ENCODE data around the gene FAM78B.

The FAM78B gene

DNA sequence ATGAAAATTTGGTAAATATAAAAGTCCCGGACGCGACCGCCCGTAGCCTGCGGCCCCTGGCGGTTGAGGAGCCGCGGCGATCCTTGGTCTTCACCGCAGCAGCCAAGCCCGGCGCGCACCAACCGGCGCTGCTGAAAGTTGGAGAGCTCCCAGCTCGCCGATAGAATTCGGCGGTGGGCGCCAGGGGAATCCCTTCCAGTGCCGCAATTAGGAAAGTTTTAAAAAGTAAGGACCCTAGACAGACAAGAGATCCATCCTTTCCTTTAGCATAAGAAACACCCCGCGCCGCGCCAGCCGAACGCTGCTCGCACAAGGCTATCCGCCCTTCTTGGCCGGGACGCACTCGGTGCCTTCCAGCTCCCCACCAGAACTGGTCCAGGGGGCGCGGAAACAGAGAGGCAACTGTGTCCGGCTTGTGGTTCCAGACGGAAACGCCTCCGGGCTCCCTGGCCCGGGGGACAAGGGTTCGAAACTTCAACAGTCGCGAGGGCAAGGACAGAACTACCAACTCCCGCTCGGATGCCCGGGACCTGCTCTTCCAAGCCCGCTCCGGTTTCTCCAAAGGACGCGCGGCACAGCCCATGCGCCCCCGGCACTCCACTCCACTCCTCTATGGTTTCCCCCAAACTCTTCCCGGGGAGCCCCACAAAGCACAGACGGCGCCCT, 1.7 kb downstream of the FAM78B start:
- DNase-seq (ENCODE audit: low spot score) = peak; percentile 54

DNA sequence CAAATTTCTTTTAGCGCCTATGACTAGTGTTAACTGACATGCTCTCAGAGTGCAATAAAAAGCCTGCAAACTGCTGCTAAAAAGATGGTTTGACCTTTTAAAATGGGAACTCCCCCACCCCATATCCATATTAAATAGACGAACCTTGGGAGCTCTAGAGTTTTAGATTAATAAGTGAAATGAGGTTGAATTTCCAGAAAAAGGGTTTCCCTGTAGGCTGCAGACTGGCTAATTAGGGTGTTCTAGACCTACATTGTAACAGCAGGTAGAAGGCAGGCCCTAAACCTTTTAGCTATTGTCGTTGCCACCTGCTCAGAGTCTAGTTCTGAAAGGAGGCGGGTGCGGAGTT, 2.2 kb downstream of the FAM78B start:
- no peak for DNase-seq (ENCODE audit: low spot score)

DNA sequence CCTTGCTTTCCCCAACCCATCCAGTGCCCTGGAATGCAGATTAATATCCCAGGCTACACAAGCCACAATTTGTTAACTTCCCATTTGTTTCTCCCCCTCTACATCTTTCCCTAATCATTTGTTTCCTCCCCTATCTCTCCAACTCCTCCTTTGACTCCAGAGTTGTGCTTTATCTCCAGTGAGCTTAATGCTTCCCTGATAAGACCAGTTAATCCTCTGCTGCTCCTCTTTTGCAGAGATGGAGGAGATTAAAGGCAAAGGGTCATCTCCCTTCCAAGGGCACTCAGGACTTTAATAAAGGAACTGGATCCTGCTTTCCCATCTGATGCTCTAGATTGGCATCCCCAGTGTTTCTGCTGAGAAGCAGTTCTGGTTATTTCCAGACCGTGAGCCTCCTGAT, 7.1 kb downstream of the FAM78B start:
- peak; percentile 37 for DNase-seq (ENCODE audit: low spot score)

DNA sequence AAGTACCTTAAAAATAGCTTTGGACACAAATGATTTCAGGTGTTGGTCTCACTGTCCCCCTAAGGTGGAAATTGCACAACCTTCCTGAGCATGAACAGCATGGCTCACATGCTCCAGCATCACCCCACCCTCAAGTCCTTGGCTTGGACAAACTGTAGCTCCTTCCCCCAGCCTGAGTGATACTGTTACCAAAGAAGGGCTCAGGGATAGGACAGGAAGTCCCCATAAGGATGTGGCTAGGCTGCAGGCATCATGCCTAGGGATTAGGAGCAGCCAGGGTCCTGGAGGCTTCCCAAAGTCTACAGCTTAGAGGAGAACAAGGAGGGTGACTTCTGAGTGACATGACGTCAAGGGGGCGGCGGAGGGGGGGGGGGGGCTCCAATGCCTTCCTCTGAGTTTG, 10.1 kb downstream of the FAM78B start:
- DNase-seq (ENCODE audit: low spot score) = no peak

DNA sequence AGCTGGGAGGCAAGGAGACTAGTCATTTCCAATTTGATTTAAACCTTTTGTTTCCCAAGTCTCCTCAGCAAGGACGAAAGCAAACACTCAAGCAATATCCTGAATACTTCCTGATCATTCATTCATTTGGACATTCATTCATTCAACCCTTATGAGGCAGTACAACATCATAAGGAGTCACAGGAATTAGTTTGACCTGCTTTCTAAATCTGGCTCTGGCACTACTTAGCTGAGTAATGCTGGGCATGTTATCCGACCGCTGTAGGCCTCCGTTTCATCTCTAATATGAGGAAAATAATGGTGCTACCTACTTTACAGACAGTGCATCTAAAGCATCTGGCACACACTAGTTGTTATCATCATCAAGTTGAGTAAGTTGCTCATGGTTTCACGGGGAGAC, 11.7 kb downstream of the FAM78B start:
- DNase-seq (ENCODE audit: low spot score) = no peak

DNA sequence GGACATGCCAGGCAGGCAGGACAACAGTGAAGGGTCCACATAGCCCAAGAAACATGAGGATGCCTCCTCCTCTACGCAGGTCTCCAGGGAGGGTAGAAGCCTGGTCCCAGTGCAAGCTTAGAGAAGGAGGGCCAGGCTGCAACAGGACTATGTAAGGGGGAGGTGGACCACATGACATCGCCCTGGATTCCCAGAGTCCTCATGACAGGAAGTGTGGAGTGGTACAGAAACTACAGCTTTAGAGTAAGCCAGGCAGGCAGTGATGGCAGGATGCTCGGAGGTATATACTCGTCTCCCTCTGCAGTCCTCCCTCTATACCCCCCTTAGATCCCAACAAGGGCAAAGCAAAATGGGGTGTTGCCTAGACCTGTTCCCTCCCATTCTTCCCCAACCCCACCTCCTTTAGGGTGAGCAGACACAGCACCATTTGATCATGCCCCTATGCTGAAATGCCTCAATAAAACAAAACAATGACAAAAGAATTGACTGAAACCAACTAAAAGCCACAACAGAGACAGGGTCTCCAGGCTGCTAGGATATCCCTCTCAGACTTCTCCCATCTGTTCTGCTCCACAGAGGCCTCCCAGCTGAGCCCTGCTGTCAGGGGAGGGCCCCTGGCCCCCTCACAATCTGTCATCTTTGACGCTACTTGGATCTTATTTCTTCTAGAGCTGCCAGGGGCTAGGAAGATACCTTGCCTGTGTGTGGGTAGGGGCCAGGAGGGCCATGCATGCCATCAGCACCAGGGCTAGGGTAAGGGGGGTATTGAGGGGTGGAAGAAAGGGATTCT, 13.1 kb downstream of the FAM78B start:
- DNase-seq (ENCODE audit: low spot score) = no peak

DNA sequence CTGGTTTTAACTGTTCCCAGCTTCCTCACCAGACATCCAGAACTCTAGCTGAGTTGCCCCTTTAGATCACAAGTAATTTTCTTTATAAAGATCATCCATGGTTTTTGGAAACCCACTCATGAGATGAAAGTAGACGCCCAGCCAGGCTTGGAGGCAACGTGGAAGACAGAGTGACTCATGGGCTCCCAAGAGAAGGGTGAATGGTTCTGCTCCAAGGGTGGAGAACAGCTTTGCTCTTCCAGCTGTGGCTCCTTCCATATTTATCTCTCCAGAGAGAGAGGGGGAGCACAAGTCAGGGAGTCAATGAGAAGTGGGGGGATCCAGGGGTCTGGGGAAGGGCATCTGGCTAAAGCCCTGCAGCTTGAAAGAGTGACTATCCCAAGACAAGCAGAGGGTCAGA, 13.8 kb downstream of the FAM78B start:
- no peak for DNase-seq (ENCODE audit: low spot score)

DNA sequence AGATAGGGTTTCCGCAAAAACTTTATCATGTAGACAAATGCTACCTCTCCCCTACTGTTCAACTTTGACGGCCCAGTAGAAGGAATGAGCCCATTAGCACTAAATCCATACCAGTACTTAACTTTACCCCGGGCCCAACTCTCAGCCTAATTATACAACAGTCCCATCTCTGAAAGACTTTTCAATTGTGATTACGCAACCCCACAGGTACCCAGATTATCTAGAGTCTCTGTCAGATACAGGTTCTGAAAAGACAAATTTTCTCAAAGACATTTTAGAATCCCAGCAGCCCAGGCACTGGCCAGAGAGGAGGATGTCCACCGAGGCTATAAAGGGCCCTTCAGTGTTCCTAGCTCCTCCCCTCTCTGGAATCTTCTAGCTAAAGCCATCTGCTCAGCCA, 15.0 kb downstream of the FAM78B start:
- no peak for DNase-seq (ENCODE audit: low spot score)

DNA sequence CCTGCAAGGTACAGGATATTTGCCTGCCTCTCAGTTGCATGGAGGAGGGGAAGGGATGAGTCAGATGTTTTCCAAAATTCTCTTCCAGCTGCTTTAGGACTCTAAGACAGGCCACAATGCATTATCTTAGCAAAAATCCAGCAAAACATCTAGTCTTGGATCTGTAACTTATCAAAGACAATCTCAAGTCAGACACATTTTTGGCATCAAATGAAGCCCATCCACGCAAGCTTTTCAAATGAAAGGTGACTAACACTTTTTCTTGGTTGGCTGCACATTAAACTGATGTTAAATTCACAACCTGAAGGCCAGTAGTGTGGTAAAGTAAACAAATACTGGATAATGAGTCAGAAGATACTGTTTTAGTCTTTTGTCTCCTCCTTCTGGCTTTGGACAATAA, 21.3 kb downstream of the FAM78B start:
- DNase-seq (ENCODE audit: low spot score) = no peak

DNA sequence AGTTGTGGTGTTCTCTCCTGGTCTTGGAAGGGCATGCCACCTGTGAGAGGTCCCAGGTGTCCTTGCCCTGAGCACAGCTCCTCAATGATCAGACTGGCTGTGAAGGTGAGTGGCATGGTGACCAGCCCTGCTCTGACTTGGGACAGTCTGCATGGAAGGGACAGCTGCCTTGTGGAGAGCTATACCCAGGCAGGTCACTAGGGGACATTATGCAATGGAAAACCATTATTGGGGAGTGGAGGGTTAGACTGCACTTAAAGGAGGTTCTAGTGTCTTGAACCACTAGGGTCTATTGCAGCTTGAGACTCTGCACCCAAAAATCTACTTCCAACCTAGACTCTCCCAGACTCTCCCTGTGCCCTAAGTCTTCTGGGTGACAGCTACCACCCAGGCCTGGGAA, 24.8 kb downstream of the FAM78B start:
- DNase-seq (ENCODE audit: low spot score) = no peak

DNA sequence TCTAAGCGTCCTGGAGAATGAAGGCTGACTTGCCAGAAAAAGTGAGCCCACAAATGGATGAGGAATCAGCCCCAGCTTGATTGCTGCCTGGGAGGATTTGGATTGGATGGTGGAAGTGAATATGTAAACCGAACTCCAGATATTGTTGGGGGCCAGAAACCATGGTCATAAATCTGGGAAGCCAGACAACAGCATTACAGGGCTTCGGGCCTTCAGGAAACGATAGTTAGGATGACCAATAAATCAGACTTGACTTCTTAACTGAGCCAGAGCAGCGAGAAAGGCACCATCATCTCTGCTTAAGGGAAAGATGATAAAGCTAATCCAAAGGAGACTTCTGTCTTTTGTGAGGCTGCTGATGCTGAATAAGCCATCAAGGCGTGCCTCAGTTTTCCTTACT, 26.6 kb downstream of the FAM78B start:
- no peak for DNase-seq (ENCODE audit: low spot score)

DNA sequence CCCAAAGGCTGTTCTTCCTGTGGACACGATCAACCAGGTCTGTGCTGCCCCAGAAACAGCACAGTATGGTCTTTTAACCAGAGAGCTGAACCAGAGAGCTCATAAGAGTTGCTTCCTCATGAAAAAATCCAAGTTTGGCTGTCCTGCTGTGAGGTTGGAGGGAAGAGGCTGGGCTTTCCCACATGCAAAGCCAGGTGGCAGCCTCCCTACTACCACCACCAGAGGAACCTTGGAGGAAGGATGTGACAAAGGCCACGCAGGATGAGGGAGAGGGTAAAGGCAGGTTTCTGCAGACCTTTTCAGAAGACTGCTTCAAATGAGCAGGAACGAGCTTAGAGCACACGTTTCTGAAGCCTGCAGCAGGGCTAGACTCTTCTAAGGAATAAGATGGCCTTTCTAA, 27.1 kb downstream of the FAM78B start:
- no peak for DNase-seq (ENCODE audit: low spot score)

DNA sequence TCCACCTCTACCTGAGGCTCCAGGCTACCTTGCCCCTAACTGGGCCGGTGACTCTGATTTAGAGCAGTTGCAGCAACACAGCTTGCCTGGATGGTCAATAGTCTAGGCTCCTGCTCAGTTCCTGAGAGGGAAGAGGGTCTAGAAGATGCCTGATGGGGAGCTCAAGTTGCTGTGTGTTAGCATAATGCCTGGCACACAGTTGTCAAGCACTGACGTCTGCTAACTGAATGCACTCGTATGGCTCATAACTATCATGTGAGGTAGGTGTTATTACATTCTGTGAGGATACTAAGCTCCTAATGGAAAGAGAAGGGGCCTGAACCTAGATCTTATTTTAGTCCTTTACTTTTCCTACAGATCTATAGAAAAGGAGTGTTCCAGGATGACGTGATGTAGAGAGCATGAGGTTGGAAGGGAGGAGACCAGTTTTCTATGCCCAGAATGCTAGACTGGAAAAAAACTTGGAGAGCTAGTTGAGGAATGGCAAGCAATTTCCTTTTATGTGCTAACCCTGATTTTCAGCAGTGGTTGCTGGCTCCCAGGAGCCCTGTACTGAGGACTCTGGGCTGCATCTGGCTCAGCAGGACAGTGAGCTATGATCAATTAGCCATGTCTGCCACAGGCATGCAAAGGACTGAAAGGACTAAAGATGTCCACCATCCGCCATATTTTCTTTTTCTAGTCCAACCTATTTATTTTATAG, 30.0 kb downstream of the FAM78B start:
- peak; percentile 32 for DNase-seq (ENCODE audit: low spot score)

DNA sequence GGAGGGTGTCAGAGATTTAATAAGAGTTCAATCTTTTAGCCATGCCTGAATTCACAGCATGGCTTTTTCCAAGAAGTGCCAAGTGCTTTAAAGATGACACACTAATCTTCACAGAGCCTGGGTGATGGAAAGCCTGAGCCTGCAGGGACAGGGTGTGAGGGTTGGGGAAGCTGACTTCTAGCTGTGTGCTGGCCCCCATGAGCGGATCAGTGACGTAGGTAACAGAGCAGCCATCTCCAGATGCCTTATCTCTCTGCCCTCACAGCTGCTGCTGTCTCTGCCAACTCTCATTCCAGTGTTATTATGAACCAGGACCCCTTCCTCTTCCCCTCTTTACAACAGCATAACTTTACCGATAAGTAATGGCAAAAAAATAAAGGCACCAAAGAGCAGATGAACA, 30.6 kb downstream of the FAM78B start:
- peak; percentile 79 for DNase-seq (ENCODE audit: low spot score)

DNA sequence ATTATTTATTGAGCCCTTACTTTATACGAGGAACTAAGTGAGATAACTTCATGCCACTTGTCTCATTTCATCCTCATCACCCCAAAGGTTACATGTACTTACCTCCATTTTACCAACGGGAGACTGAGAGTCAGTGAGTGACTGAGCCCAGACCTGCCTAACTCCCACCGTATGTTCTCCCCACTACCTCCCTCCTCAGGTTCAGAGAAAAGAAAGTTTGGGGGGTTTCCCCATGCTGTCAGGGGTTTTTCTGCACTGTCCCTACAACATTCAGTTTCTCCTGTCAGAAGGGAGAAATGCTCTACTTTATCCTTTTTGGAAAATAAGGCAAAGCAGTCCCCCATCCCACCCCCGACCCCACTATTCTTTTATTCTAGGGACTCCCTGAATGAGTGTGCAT, 32.9 kb downstream of the FAM78B start:
- DNase-seq (ENCODE audit: low spot score) = no peak

DNA sequence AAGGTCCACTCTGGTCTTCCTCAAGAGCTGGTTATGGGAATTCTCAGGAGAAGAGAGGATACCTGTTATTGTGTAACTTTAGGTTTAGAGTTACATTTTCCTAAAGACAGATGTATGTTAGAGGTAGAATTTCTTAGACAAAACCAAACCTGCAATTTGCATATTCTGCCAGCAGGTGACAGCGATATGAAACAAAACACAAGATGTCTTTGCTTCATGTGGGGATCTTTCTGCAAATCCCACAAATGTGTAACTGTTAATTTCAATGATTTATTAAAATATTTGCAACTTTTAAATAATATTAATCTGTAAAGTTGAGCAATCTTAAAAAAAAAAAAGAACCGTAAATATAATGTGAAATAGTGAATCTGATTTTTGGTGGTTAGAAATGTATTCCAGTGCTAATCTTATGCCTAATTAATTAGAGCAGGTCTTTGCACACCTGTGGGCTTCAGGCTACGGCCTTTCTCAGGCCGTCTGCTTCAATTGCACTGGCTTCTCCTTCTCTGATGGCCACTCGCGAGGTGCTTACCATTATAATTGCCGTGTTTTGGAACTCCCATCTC, 33.4 kb downstream of the FAM78B start:
- DNase-seq (ENCODE audit: low spot score) = no peak

DNA sequence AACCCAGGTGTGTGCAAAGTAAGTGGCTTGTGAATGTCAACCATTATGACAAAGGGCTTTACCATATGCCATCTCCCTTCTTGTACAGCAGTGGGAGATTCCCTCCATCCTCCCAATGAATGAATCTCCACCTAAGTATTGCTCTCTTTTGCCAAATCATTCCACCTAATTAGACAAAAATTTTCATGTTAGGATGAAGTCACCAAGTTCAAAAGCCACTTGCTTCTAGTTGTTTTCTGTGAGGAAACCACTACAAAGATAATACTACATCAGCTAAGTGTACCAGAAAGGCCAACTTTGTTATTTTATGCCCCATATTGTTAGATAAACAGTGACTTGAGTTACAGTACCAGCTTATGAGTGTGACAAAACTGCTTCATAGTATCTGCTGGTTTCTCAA, 34.3 kb downstream of the FAM78B start:
- no peak for DNase-seq (ENCODE audit: low spot score)

DNA sequence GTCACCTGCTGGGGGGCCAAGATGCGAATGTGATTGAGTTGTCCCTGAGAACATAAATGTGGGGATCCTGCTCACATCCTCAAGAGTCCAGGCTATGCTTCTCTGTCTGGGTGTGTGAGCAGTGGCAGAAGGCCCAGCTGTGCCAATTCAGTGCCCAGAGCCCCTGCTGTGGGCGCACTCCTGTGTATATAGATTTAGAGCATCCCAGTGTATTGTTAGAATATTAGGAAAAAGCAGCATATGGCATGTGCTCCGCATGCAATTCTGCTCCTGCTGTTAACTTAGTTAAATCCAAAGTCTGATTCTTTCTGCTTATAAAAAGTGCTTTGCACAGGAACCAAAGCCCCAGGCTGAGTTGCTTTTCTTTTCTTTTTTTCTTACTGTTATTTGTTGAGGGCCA, 37.8 kb downstream of the FAM78B start:
- no peak for DNase-seq (ENCODE audit: low spot score)

DNA sequence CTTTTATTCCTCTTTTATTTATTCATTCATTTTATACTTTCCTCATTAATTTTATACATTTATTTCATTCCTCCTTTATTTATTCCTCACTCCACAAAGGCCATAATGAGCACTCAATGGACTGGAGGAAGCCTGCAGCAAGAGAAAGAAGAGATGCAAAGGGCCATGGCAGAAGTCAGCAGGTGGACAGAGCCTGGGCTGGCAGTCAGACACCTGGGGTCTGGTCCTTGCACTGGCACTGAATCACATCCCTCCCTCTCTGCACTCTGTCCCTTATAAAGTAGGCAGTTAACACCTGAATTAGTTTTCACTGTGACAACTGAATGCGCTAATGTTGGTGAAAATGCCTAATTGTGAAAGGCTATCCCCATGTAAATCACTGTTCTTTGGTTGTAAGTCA, 38.6 kb downstream of the FAM78B start:
- no peak for DNase-seq (ENCODE audit: low spot score)

DNA sequence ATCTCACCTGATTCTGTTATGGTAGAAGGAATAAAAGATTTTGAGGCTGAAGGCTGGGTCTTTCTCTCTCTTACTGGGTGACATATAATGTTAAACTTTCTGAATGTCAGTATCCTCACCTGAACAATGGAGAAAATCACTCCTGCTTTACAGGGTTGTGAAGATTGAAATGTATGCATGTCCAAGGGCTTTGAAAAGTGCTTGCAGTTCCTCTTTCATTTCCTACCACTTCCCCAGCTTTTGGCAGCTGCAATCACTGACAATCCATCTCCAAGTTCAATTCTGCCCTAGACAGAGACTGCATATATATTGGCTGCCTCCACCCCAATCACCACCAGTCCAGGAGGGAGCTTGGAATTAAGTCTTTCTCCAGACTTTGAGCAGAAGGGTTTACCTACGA, 39.8 kb downstream of the FAM78B start:
- DNase-seq (ENCODE audit: low spot score) = no peak

DNA sequence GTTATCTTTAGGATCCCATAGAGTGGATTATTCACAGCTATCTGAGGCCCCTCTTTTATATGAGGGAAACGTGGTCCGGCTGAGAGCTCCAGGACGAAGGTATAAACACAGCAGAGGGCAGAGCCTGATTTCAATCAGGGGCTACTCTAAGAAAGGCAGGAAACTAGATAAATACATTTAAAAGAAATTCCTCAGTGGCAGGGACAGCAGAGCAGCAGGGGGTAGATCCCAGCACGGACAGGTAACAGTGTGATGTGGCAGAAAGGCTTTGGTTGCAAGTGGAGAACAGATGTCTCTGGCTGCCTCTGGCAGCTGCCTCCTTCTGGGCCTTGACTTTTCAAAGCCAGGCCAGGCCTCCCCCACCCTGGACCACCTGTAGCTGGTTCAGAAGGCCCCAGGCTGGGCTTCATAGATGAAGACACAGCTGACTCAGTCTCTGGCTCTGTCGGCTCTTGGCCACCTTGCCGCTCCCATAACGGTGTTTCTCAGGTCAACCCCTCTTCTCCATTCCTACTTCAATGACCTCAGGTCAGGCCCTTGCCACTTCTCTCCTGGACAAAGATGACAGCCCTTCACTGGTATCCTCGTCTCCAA, 43.8 kb downstream of the FAM78B start:
- DNase-seq (ENCODE audit: low spot score) = no peak

DNA sequence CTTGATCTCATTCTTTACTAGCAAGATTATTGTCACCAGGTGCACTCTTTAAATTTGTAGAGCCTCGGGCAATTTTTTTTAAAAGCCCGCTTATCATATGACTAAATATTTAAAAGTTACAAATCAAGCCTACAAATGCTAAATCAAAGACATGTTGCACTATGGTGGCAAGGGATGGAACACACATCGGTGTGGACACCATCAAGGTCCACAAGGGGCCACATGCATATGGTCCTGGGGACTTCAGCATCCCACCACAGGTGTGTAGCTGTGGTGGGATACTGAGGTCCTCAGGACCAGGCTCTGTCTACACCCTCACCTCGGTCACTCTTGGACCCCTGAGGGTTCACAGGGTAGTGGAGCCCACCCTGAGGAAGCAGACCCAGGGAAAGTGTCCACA, 45.8 kb downstream of the FAM78B start:
- no peak for DNase-seq (ENCODE audit: low spot score)
